B cell (primary cell): Measurements from ENCODE around the gene MRPL53. TPM values are rescaled to one million over a fixed set of nuclear protein-coding genes. Genes with fewer than 3 reads are reported as not detected.

ENCODE experiments used
- ATAC-seq: fragments of 200-7000 bp; cut with Tn5 transposase; one replicate; pipeline ENCODE4 v1.10.0; 2021; ENCODE audit warnings: low read depth, mild to moderate bottlenecking, moderate number of reproducible peaks, moderate library complexity
- CTCF ChIA-PET: fragments of 350-600 bp; sonication (Branson Sonifier 250); formaldehyde crosslinking; loops from one replicate; lab custom pipeline; 2021; ENCODE audit warnings: antibody characterized with exemption, inconsistent platforms; lab: Charles Lee
- POLR2A ChIA-PET: fragments of 350-600 bp; sonication (Branson Sonifier 250); formaldehyde crosslinking; loops from one replicate; lab custom pipeline; 2021; ENCODE audit warnings: antibody characterized with exemption; lab: Charles Lee
- DNase-seq: peaks from one replicate; pipeline ENCODE4 v3.0.0; 2013
- H2AFZ ChIP-seq: 2 replicates; pipeline ENCODE4 v1.6.1; 2012; ENCODE audit warnings: mild to moderate bottlenecking, low read depth, low read length; ENCODE audit not compliant: insufficient read depth, poor library complexity, severe bottlenecking
- H3K27ac ChIP-seq, 2 donors: 1 replicate in 1 of 2; 2 replicates in 1 of 2; pipeline ENCODE4 v1.5.1; 2012 to 2013; ENCODE audit warnings: low read length in 2 of 2, mild to moderate bottlenecking in 2 of 2, moderate library complexity in 1 of 2
- H3K27me3 ChIP-seq, 4 experiments: fragments of 200-600 bp in 1 of 4; sonication (generic) in 1 of 4; replicated peaks in 1 of 4; 1 replicate in 2 of 4; 2 replicates in 2 of 4; pipeline versions ENCODE4 v1.6.1 to v1.7.0; 2013 to 2016; ENCODE audit warnings: low read length in 3 of 4, mild to moderate bottlenecking in 2 of 4, mixed read lengths in 1 of 4, moderate library complexity in 1 of 4; ENCODE audit not compliant: insufficient read depth in 4 of 4, control insufficient read depth in 3 of 4; ENCODE audit errors: control extremely low read depth in 1 of 4
- H3K36me3 ChIP-seq, 2 experiments: replicated peaks in 1 of 2; 1 replicate in 1 of 2; 2 replicates in 1 of 2; pipeline versions ENCODE4 v1.6.1 to v1.7.1; 2013; ENCODE audit warnings: low read length in 1 of 2; ENCODE audit not compliant: insufficient read depth in 2 of 2, control insufficient read depth in 1 of 2; ENCODE audit errors: control extremely low read depth in 1 of 2, extremely low read depth in 1 of 2
- H3K4me1 ChIP-seq, 2 donors: fragments of 200-600 bp in 1 of 2; sonication (generic) in 1 of 2; 1 replicate in 1 of 2; 2 replicates in 1 of 2; pipeline versions ENCODE4 v1.5.1 to v1.6.1; 2013 to 2017; ENCODE audit warnings: low read length in 2 of 2; ENCODE audit not compliant: control insufficient read depth in 2 of 2, insufficient read depth in 2 of 2
- H3K4me2 ChIP-seq: replicated peaks from 2 replicates; pipeline ENCODE3; 2012; ENCODE audit warnings: mild to moderate bottlenecking, low read depth, low read length; ENCODE audit not compliant: poor library complexity, severe bottlenecking
- H3K4me3 ChIP-seq, 5 experiments: fragments of 200-600 bp in 1 of 5; sonication (generic) in 1 of 5; 1 replicate in 3 of 5; 2 replicates in 2 of 5; pipeline versions ENCODE4 v1.5.1 to v1.7.0; 2011 to 2016; ENCODE audit warnings: low read length in 4 of 5, mild to moderate bottlenecking in 4 of 5, low read depth in 2 of 5, control low read depth in 1 of 5, moderate library complexity in 1 of 5; ENCODE audit not compliant: insufficient read depth in 1 of 5; ENCODE audit errors: control extremely low read depth in 1 of 5, extremely low read depth in 1 of 5
- H3K79me2 ChIP-seq: fragments of 200-600 bp; sonication (generic); one replicate; pipeline ENCODE4 v1.6.0; 2016; ENCODE audit warnings: low read length; ENCODE audit not compliant: control insufficient read depth, insufficient read depth
- H3K9ac ChIP-seq: fragments of 200-600 bp; sonication (generic); 2 replicates; pipeline ENCODE4 v1.6.1; 2017; ENCODE audit warnings: mild to moderate bottlenecking, low read length, moderate library complexity
- H3K9me3 ChIP-seq, 3 donors: one replicate each; pipeline versions ENCODE4 v1.6.1 to v1.7.1; 2013; ENCODE audit warnings: low read length in 2 of 3; ENCODE audit not compliant: control insufficient read depth in 2 of 3, insufficient read depth in 1 of 3; ENCODE audit errors: control extremely low read depth in 1 of 3
- H4K20me1 ChIP-seq: 2 replicates; pipeline ENCODE4 v1.6.0; 2012; ENCODE audit warnings: mild to moderate bottlenecking, low read length; ENCODE audit not compliant: insufficient read depth, control insufficient read depth, poor library complexity, severe bottlenecking
- H3K27ac Mint-ChIP-seq: one replicate; pipeline ENCODE4 v1.8.0; 2021; ENCODE audit warnings: mixed read lengths
- H3K27me3 Mint-ChIP-seq: one replicate; pipeline ENCODE4 v1.8.0; 2021; ENCODE audit warnings: mixed read lengths
- H3K4me1 Mint-ChIP-seq: one replicate; pipeline ENCODE4 v1.8.0; 2021; ENCODE audit warnings: mixed read lengths
- H3K4me3 Mint-ChIP-seq: one replicate; pipeline ENCODE4 v1.8.0; 2021; ENCODE audit warnings: mixed read lengths
- H3K9me3 Mint-ChIP-seq: one replicate; pipeline ENCODE4 v1.8.0; 2022; ENCODE audit warnings: mixed read lengths; ENCODE audit not compliant: insufficient read depth
- EZH2 ChIP-seq: IDR thresholded peaks from 2 replicates; pipeline ENCODE4 v1.6.1; 2012; ENCODE audit warnings: borderline replicate concordance, low read depth, mild to moderate bottlenecking, moderate library complexity, low read length; ENCODE audit not compliant: insufficient read depth, poor library complexity, severe bottlenecking
- WGBS: methylation state at CpG from one replicate; pipeline ENCODE4 v1.1.5; 2013; ENCODE audit warnings: missing lambda C conversion rate; ENCODE audit not compliant: insufficient coverage; 5-methylcytosine and 5-hydroxymethylcytosine counted together
- intact Hi-C: fragments of 100-400 bp; cut with micrococcal nuclease; formaldehyde crosslinking; loops from one replicate; pipeline ENCODE4 v1.10.0; 2022
- polyA plus RNA-seq: library from polyadenylated mRNA; depleted of rRNA; stranded (reverse); fragments of >200 nt; gene quantifications from 2 replicates; pipeline ENCODE4 v1.2.3, GENCODE V29; 2012
- total RNA-seq, 2 donors: library from RNA; stranded (reverse); fragments of 120-200 nt in 1 of 2; gene quantifications; 1 replicate in 1 of 2; 2 replicates in 1 of 2; pipeline versions ENCODE4 v1.2.3 to v1.2.4, GENCODE V29; 2013 to 2022
- TF ChIP-seq, protein P1 (sequence below): fragments of 200-600 bp; IDR thresholded peaks from one replicate; pipeline ENCODE4 v1.8.0; 2022; ENCODE audit warnings: antibody characterized with exemption, mild to moderate bottlenecking

The MRPL53 gene
- total and polyA plus RNA-seq, 2 donors (not counting 1 experiment from before 2014, with no cell fraction given), result 59.3 to 70.0 TPM

DNA sequence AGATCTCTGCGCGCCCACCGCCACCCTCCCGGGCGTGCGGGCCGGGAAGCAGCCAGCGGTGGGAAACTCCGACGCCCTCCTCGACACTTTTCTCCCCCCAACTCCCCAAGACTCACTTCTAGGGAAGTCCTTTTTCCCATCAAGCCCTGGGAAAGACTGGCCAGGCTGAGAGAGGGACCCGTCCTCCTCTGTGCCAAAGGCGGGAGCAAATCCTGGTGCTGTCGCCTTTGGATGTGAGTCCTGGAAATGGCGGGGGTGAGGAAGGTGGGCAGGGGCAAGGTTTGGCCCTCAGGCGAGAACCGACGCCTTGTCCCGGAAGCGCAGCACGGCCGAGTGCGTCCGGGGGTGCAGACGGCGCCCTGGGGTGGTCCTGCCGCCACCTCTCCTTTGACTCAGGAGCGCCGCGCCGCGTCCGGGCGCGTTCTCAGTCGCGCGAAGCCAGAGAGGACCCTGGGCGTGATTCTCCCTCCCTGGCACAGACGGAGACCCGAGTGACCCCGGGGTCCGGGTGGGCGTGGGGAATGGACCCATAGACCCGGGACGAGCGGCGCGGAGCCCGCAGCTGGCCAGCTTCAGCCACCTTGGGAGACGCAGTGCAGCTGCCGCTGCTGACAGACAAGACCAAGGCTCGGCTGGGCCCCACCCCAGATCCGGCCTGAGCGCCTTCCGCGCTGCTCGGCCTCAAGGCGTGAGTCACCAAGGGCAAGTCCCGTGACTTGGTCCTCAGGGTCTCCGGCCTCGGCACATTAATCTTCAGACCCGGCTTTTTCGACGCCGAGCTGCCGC lies 30.4 kb upstream of the MRPL53 start:
- H3K27me3 ChIP-seq, result peaks cover 0 to 80% (median 37%) of the 10 kb centered on the region in 4 experiments
- H3K27me3 Mint-ChIP-seq, result peaks cover 62% of the 10 kb centered on the region
- H3K36me3 ChIP-seq, result peaks cover 0 to 10% of the 10 kb centered on the region in 2 experiments
- H3K9ac ChIP-seq, result peak overlapping the region; percentile 67
- no peak overlapping the region for H3K27ac ChIP-seq
- H3K4me3 Mint-ChIP-seq, result peak overlapping the region; percentile 86
- no peaks in the 10 kb centered on the region for H4K20me1 ChIP-seq
- intact Hi-C loops, result loop anchor here (1.0 kb wide), 1 partner anchor 84 kb away; no protein-coding TSS in a partner anchor
- H3K27ac Mint-ChIP-seq, result peak overlapping the region; percentile 81
- H3K4me1 ChIP-seq, result peaks cover 55 to 58% of the 10 kb centered on the region in 2 donors
- POLR2A ChIA-PET, result interaction anchor here (0.6 to 1.6 kb wide), 4 partner anchors 45 to 84 kb away, joined by 3 to 6 read pairs (median 4); partner anchors contain the start of gene WBP1
- peak; percentile 18 for ATAC-seq
- H3K9me3 ChIP-seq, result peaks cover 0 to 27% (median 0%) of the 10 kb centered on the region in 3 donors
- peak overlapping the region; percentile 94 for H3K4me2 ChIP-seq
- peaks cover 8% of the 10 kb centered on the region for H3K79me2 ChIP-seq
- TF ChIP-seq, protein P1, sequence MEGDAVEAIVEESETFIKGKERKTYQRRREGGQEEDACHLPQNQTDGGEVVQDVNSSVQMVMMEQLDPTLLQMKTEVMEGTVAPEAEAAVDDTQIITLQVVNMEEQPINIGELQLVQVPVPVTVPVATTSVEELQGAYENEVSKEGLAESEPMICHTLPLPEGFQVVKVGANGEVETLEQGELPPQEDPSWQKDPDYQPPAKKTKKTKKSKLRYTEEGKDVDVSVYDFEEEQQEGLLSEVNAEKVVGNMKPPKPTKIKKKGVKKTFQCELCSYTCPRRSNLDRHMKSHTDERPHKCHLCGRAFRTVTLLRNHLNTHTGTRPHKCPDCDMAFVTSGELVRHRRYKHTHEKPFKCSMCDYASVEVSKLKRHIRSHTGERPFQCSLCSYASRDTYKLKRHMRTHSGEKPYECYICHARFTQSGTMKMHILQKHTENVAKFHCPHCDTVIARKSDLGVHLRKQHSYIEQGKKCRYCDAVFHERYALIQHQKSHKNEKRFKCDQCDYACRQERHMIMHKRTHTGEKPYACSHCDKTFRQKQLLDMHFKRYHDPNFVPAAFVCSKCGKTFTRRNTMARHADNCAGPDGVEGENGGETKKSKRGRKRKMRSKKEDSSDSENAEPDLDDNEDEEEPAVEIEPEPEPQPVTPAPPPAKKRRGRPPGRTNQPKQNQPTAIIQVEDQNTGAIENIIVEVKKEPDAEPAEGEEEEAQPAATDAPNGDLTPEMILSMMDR, result no peak
- peak; percentile 90 for TF ChIP-seq EZH2
- peaks cover 75% of the 10 kb centered on the region for H3K4me1 Mint-ChIP-seq
- H3K9me3 Mint-ChIP-seq, result no peaks in the 10 kb centered on the region
- peak; percentile 69 for DNase-seq
- peak overlapping the region; percentile 3 to 67 (median 52) for H3K4me3 ChIP-seq
- H2AFZ ChIP-seq, result peak overlapping the region; percentile 73
- WGBS, result 1% methylated on average over 56 of the region's 67 CpGs
- CTCF ChIA-PET, result interaction anchor here (1.0 to 8.1 kb wide), 9 partner anchors 8 to 85 kb away, joined by 3 to 111 read pairs (median 5); partner anchors contain the start of genes CCDC142, TLX2 and TTC31
